UCSD-AML1 (cell line): Measurements from ENCODE around the gene P4HA3.
"Not testable (repeated sequence)": the region's sequence is repeated elsewhere in the genome, so short reads cannot be mapped to it uniquely, and the experiment has no call there.

Source experiments
- DNase-seq: peaks from one replicate; lab custom pipeline; 2025; ENCODE audit not compliant: unreplicated experiment; lab: John Stamatoyannopoulos, UW

The P4HA3 gene

DNA sequence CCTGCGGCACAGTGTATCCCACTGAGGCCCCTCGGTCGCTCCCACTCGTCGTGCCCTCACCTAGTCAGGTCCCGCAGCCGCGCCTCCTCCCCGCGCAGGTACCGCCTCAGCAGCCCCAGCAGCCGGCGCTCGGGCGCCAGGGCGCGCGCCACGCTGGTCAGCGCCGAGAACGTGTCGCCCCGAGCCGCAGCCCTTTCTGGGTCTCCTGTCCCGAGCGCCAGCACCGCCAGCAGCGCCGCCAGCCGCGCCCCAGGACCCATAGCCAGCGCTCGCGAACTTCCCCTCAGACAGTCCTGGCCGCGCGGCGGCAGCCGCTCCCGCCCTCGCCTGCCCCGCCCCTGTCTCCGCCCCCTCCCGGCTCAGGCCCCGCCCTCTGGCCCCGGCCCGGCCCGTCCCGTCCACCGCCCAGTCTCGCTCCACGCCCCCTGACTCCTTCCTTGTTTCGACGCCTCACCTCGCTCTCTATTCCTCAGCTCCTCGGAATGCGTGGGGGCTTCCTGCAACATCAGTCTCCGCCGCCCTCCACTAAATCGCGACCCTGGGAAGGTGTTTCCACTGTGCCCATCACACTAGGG, at the start of gene P4HA3:
Gene P4HA3, minus strand, starts transcription at position 289 of the 575 bp plus-strand sequence. Its CDS starts 29 bp downstream, at position 260.
- no peak for DNase-seq

GRCh38 chr11:74357449-74357848, 46.0 kb upstream of the P4HA3 start:
- no peak for DNase-seq

- no peak for DNase-seq
Measured at GRCh38 chr11:74355626-74356025, 44.2 kb upstream of the P4HA3 start.

DNA sequence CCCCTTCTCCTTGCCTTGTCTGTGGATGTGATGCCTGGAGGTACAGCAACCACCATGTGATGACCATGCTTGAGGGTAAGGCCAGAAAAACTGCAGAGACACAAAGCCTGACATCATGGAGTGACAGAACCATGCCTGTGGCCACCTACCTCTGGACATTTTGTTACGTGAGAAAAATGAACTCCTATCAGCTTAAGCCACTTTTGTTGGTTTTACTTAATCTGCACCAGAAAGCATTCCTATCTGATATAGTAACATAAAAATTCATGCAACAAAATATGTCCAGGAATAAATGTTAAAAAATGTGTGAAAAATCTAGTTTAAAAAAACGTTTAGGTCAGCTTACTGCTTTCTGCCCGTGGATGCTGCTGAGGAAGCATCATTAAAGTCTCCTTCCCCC, 42.6 kb upstream of the P4HA3 start:
- DNase-seq, result no peak

- DNase-seq, result no peak
Measured at GRCh38 chr11:74347381-74347780, 35.9 kb upstream of the P4HA3 start.

DNA sequence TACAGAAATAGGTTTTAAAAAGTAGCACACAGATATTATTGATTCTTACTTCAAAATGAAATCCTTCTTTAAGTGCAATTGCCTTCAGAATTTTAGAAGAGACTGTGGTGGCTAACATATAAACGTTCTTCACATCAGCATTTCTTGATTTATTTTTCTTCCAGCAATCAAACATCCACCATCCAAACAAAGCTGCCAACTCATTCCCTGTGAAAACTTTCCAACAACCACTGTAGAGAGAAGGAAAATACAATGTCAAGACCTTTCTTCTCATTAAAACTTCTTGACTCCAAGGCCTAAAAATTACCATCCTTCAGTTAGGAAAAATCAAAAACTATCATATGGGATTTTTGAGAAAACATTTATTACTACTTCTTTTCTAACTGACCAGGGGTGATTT, 34.0 kb upstream of the P4HA3 start:
- no peak for DNase-seq

DNA sequence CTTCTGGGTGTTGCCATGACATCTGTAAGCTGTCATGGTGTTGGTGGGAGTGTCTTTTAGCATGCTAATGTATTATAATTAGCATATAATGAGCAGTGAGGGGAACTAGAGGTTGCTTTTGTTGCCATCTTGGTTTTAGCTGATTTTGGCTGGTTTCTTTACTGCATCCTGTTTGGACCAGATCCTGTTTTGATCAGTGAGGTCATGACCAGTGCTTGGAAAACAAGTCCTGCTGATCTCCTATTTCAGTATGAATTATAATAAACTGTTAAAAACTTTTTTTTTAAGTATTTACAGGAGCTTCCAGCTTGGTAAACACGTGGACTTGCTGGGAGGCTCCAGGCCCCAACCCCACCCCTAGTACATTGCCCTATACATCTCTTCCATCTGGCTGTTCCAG, 30.5 kb upstream of the P4HA3 start:
- DNase-seq, result no peak

GRCh38 chr11:74339619-74340018, 28.2 kb upstream of the P4HA3 start:
- no peak for DNase-seq

DNA sequence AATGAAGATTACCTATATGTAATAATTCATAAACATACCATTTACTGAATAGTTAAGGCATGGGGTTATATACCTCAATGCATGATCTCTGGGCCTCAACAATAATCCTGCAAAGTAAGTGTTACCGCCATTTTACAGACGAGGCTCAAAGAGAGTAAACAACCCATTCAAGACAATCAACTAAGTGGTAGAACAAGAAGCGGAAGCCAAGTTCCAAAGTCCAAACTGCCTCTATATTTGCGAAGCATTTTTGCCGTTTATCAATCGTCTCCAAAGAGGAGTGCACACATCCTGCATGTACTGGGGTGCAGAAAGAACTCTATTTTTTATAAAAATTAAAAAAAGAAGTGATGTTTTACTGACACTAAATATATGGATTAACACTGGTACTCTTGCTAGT, 27.5 kb upstream of the P4HA3 start:
- no peak for DNase-seq

- no peak for DNase-seq
Measured at GRCh38 chr11:74333193-74333592, 21.8 kb upstream of the P4HA3 start.

- DNase-seq, result no peak
Measured at GRCh38 chr11:74332291-74332690, 20.9 kb upstream of the P4HA3 start.

- DNase-seq, result not testable (repeated sequence)
Measured at GRCh38 chr11:74331000-74331399, 19.6 kb upstream of the P4HA3 start.

- no peak for DNase-seq
Measured at GRCh38 chr11:74330075-74330858, 18.8 kb upstream of the P4HA3 start.

DNA sequence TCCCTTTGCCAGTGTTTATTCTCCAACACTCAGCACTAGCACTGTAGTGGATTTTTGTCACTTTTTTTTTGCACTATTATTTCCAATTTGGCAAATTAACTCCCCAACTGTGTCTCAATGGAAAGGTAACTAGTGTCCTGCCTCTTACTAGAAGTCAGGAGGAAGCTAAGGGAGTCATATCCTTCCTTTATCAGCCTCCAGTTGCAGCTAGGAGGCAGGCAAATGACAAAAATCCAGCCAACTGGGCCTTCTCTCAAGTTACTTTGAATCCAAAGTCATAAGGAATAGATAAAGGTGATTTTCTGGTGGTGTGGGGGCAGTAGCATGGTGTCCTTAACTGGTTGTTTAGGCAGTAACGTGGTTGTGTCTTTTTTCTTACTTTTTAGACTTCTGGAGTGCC, 15.6 kb upstream of the P4HA3 start:
- DNase-seq, result no peak

GRCh38 chr11:74326665-74327064, 15.2 kb upstream of the P4HA3 start:
- no peak for DNase-seq

DNA sequence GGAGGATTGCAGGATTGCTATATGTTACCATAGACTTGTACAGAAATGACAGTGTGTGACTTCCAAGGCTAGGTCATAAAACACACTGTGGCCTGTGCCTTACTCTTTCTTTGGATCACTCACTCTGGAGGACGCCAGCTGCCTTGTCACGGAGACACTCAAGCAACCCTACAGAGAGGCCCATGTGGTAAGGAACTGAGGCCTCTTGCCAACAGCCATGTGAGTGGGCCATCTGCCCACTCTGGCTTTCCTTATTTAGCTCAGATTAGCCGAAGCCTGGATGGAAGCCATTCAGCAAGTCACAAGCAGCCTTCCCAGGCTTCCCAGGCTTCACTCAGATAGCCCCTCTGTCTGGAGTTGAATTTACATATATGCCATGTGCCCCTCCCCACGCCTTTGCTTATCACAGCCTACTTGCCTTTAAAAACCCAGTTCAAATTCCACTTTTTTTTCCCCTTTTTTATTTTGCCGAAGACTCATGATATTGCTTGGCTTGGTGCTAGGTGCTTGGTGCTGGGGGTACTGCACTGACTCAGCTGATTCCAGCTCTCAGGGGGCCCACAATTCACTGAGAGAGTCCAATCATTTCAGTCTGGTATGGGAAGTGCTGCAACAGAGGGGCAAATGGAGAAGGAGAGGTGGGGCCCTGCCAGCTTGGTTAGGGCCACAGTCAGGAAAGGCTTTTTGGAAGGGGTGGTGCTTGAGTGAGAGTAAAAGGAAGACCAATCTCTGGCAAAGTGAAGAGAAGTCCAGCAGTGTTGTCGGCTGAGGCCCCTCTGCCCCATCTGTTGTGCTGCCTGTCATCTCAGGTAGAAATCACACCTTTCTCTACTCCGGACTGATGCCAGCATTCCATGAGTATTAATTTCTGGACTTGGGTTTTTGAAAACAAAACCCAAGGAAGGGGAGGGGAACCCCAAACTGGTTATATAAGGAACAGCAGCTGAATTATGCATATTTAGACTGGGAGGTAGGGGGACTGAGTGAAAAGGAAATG, 14.5 kb upstream of the P4HA3 start:
- DNase-seq, result no peak

- no peak for DNase-seq
Measured at GRCh38 chr11:74322667-74323066, 11.2 kb upstream of the P4HA3 start.

- no peak for DNase-seq
Measured at GRCh38 chr11:74321487-74322188, 10.2 kb upstream of the P4HA3 start.

- DNase-seq, result no peak
Measured at GRCh38 chr11:74320538-74320937, 9.1 kb upstream of the P4HA3 start.

DNA sequence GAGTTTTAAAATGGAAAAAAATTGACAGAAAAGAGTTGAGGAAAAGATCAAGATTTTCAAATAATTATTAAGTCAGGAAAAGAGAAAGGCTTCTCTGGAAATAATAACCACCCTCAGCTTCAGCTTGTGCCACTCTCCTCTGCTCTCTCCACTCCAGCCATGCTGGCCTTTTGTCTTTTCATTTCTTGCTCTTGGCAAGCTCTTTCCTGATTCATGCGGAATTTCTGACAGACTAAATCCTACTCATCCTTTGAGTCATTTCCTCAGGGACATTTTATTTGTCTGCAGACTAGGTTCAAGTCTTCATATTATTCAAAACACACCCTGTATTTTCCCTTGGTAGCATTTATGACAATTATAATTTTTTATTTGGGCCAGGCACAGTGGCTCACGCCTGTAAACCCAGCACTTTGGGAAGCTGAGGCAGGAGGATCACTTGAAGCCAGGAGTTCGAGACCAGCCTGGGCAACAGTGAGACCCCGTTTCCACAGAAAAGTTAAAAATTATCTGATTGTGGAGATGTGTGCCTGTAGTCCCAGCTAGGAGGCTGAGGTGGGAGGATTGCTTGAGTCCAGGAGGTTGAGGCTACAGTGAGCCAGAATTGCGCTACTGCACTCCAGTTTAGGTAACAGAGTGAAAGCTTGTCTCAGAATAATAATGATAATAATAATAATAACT, 7.8 kb upstream of the P4HA3 start:
- DNase-seq, result no peak
